ENCODE data around the gene MED10.

MED10 gene

GRCh38 chr5:6377905-6378765 is at the start of gene MED10:
TSS of gene MED10 (minus strand) at chr5:6378547. CDS start at chr5:6378483, 64 bp downstream.
- DNase-seq = peak; percentile 91

GRCh38 chr5:6427694-6428093 is 49.3 kb upstream of the MED10 start:
- no peak for DNase-seq

- no peak for DNase-seq
These were observed 46.4 kb upstream of the MED10 start for GRCh38 chr5:6424700-6425099.

GRCh38 chr5:6424110-6424659 is 45.8 kb upstream of the MED10 start:
- no peak for DNase-seq

- DNase-seq = no peak
These were observed 45.2 kb upstream of the MED10 start for GRCh38 chr5:6423327-6424109.

GRCh38 chr5:6419340-6419852 is 41.0 kb upstream of the MED10 start:
- peak; percentile 98 for DNase-seq

- no peak for DNase-seq
These were observed 40.4 kb upstream of the MED10 start for GRCh38 chr5:6418679-6419276.

- DNase-seq = no peak
These were observed 39.3 kb upstream of the MED10 start for GRCh38 chr5:6417657-6418056.

GRCh38 chr5:6412811-6413210 is 34.5 kb upstream of the MED10 start:
- DNase-seq = no peak

GRCh38 chr5:6411141-6411540 is 32.8 kb upstream of the MED10 start:
- DNase-seq = no peak

GRCh38 chr5:6410421-6410820 is 32.1 kb upstream of the MED10 start:
- no peak for DNase-seq

- no peak for DNase-seq
These were observed 30.5 kb upstream of the MED10 start for GRCh38 chr5:6408627-6409446.

- no peak for DNase-seq
These were observed 29.9 kb upstream of the MED10 start for GRCh38 chr5:6408260-6408596.

GRCh38 chr5:6407558-6408259 is 29.4 kb upstream of the MED10 start:
- DNase-seq = no peak

- DNase-seq = no peak
These were observed 27.2 kb upstream of the MED10 start for GRCh38 chr5:6405591-6405990.

- DNase-seq = no peak
These were observed 25.8 kb upstream of the MED10 start for GRCh38 chr5:6404129-6404528.

- no peak for DNase-seq
These were observed 25.1 kb upstream of the MED10 start for GRCh38 chr5:6403416-6403815.

- no peak for DNase-seq
These were observed 24.6 kb upstream of the MED10 start for GRCh38 chr5:6402939-6403338.

GRCh38 chr5:6401410-6401809 is 23.1 kb upstream of the MED10 start:
- no peak for DNase-seq

GRCh38 chr5:6399980-6400910 is 21.9 kb upstream of the MED10 start:
- no peak for DNase-seq

All from SHP77 treated with DMSO at 0.1 percent for 48 hours (cell line).